PFSK-1 (cell line): ENCODE measurements around the gene LAMC1.

Source experiments
- FOXP2 ChIP-seq: optimal IDR thresholded peaks from 2 replicates; pipeline ENCODE3; 2011; ENCODE audit warnings: borderline replicate concordance, control low read depth, inconsistent platforms; ENCODE audit not compliant: insufficient read depth; ENCODE audit errors: extremely low read length, extremely low read depth
- POLR2AphosphoS5 ChIP-seq: IDR thresholded peaks from 2 replicates; pipeline ENCODE4 v1.6.1; 2012; ENCODE audit warnings: low read depth, mild to moderate bottlenecking, control low read depth, low read length, moderate library complexity
- REST ChIP-seq, 2 experiments: IDR thresholded peaks; 2 replicates each; pipeline versions ENCODE4 v1.6.1 to v1.8.0; 2011 to 2012; ENCODE audit warnings: low read depth in 2 of 2, low read length in 2 of 2, control low read depth in 1 of 2, inconsistent platforms in 1 of 2, mild to moderate bottlenecking in 1 of 2, moderate library complexity in 1 of 2; ENCODE audit not compliant: insufficient read depth in 1 of 2
- SIN3A ChIP-seq: IDR thresholded peaks from 2 replicates; pipeline ENCODE4 v1.6.1; 2012; ENCODE audit warnings: mild to moderate bottlenecking, low read length, moderate library complexity, borderline replicate concordance; ENCODE audit not compliant: insufficient read depth
- TAF1 ChIP-seq: IDR thresholded peaks from 2 replicates; pipeline ENCODE4 v1.6.1; 2012; ENCODE audit warnings: low read length, control low read depth, borderline replicate concordance; ENCODE audit not compliant: insufficient read depth

The LAMC1 gene

GRCh38 chr1:183096351-183096750 is 73.1 kb downstream of the LAMC1 start:
- TF ChIP-seq SIN3A (no peak), REST (IDR thresholded peaks at IDR 0.05; ENCODE audit: insufficient read depth in 1 of 2, low read depth in 2 of 2, low read length in 2 of 2) (no peak), FOXP2 (no peak), POLR2AphosphoS5 (no peak), TAF1 (no peak)

GRCh38 chr1:183096894-183097293 is 73.7 kb downstream of the LAMC1 start:
- TF ChIP-seq SIN3A, result no peak

- TF ChIP-seq POLR2AphosphoS5 (no peak), REST (IDR thresholded peaks at IDR 0.05; ENCODE audit: insufficient read depth in 1 of 2, low read depth in 2 of 2, low read length in 2 of 2) (no peak), TAF1 (no peak), SIN3A (no peak), FOXP2 (no peak)
Measured at GRCh38 chr1:183097438-183098051, 74.3 kb downstream of the LAMC1 start.

- TF ChIP-seq FOXP2 (no peak), POLR2AphosphoS5 (no peak), SIN3A (no peak), TAF1 (no peak), REST (IDR thresholded peaks at IDR 0.05; ENCODE audit: insufficient read depth in 1 of 2, low read depth in 2 of 2, low read length in 2 of 2) (no peak)
Measured at GRCh38 chr1:183098317-183098716, 75.1 kb downstream of the LAMC1 start.

- TF ChIP-seq POLR2AphosphoS5 (no peak), TAF1 (no peak), SIN3A (no peak), FOXP2 (no peak), REST (IDR thresholded peaks at IDR 0.05; ENCODE audit: insufficient read depth in 1 of 2, low read depth in 2 of 2, low read length in 2 of 2) (no peak)
Measured at GRCh38 chr1:183100361-183100974, 77.2 kb downstream of the LAMC1 start.
